H9 (cell line): ENCODE results near the gene CCR8. TPM values are rescaled to one million over a fixed set of nuclear protein-coding genes. Genes with fewer than 3 reads are reported as not detected.
A peak's percentile ranks its signal among the peaks of the same experiment; 100 is the strongest.

Source experiments
- DNase-seq: peaks from one replicate; pipeline ENCODE4 v3.0.0-alpha.2; 2017
- H2AFZ ChIP-seq: one replicate; pipeline ENCODE4 v1.6.1; 2013; ENCODE audit warnings: mild to moderate bottlenecking, low read length, control low read depth, moderate library complexity
- H2AK5ac ChIP-seq: 2 replicates; pipeline ENCODE4 v1.6.1; 2013; ENCODE audit warnings: low read length, control low read depth, mixed read lengths; ENCODE audit not compliant: insufficient read length
- H2BK120ac ChIP-seq: one replicate; pipeline ENCODE4 v1.6.1; 2013; ENCODE audit warnings: low read depth, mild to moderate bottlenecking, low read length, control low read depth, inconsistent platforms; ENCODE audit not compliant: poor library complexity, severe bottlenecking
- H2BK12ac ChIP-seq: 2 replicates; pipeline ENCODE4 v1.6.1; 2013; ENCODE audit warnings: low read length, control low read depth, mixed read lengths, low read depth; ENCODE audit not compliant: insufficient read length
- H2BK15ac ChIP-seq: 2 replicates; pipeline ENCODE4 v1.6.1; 2013; ENCODE audit warnings: low read depth, low read length, control low read depth
- H2BK20ac ChIP-seq: one replicate; pipeline ENCODE4 v1.6.1; 2013; ENCODE audit warnings: low read depth, mild to moderate bottlenecking, low read length, control low read depth, inconsistent platforms; ENCODE audit not compliant: poor library complexity, severe bottlenecking
- H2BK5ac ChIP-seq: 2 replicates; pipeline ENCODE4 v1.6.1; 2013; ENCODE audit warnings: low read length, control low read depth, mixed read lengths; ENCODE audit not compliant: insufficient read length
- H3K14ac ChIP-seq: 2 replicates; pipeline ENCODE4 v1.6.1; 2013; ENCODE audit warnings: low read length, control low read depth; ENCODE audit not compliant: insufficient read depth
- H3K18ac ChIP-seq: 2 replicates; pipeline ENCODE4 v1.6.1; 2013; ENCODE audit warnings: low read depth, mild to moderate bottlenecking, mixed read lengths, low read length, control low read depth; ENCODE audit not compliant: insufficient read length
- H3K23ac ChIP-seq: 2 replicates; pipeline ENCODE4 v1.6.1; 2013; ENCODE audit warnings: low read length, control low read depth, mixed read lengths, low read depth; ENCODE audit not compliant: insufficient read length
- H3K23me2 ChIP-seq: 2 replicates; pipeline ENCODE4 v1.6.1; 2013; ENCODE audit warnings: low read depth, mild to moderate bottlenecking, mixed read lengths, low read length, control low read depth; ENCODE audit not compliant: insufficient read length, poor library complexity, severe bottlenecking
- H3K27ac ChIP-seq: 2 replicates; pipeline ENCODE4 v1.5.1; 2013; ENCODE audit warnings: low read length, control low read depth, mixed read lengths, low read depth; ENCODE audit not compliant: insufficient read length
- H3K27me3 ChIP-seq: 2 replicates; pipeline ENCODE4 v1.6.1; 2013; ENCODE audit warnings: low read length, control low read depth, inconsistent platforms; ENCODE audit not compliant: insufficient read depth
- H3K4ac ChIP-seq: 2 replicates; pipeline ENCODE4 v1.6.1; 2013; ENCODE audit warnings: low read depth, mild to moderate bottlenecking, control low read depth, inconsistent platforms, low read length, moderate library complexity
- H3K4me1 ChIP-seq: 2 replicates; pipeline ENCODE4 v1.6.1; 2013; ENCODE audit warnings: low read length, control low read depth, inconsistent platforms; ENCODE audit not compliant: insufficient read depth
- H3K4me2 ChIP-seq: 2 replicates; pipeline ENCODE4 v1.6.1; 2013; ENCODE audit warnings: low read length, control low read depth, mixed read lengths; ENCODE audit not compliant: insufficient read length, insufficient read depth
- H3K56ac ChIP-seq: 2 replicates; pipeline ENCODE4 v1.6.1; 2013; ENCODE audit warnings: low read depth, mild to moderate bottlenecking, mixed read lengths, low read length, control low read depth; ENCODE audit not compliant: insufficient read length
- H3K79me1 ChIP-seq: 2 replicates; pipeline ENCODE4 v1.6.1; 2013; ENCODE audit warnings: low read depth, mild to moderate bottlenecking, moderate library complexity, low read length, control low read depth, inconsistent platforms; ENCODE audit not compliant: insufficient read depth, poor library complexity, severe bottlenecking
- H3K79me2 ChIP-seq: 2 replicates; pipeline ENCODE4 v1.6.1; 2013; ENCODE audit warnings: low read length, control low read depth, inconsistent platforms; ENCODE audit not compliant: insufficient read depth
- H3K9ac ChIP-seq: 2 replicates; pipeline ENCODE4 v1.6.1; 2013; ENCODE audit warnings: low read length, control low read depth, mixed read lengths; ENCODE audit not compliant: insufficient read length; ENCODE audit errors: extremely low read depth
- H3K9me3 ChIP-seq: one replicate; pipeline ENCODE4 v1.6.1; 2013; ENCODE audit warnings: low read depth, low read length, inconsistent platforms; ENCODE audit not compliant: control insufficient read depth
- H3T11ph ChIP-seq: one replicate; pipeline ENCODE4 v1.6.1; 2013; ENCODE audit warnings: mild to moderate bottlenecking, low read length, control low read depth, inconsistent platforms
- H4K20me1 ChIP-seq: one replicate; pipeline ENCODE4 v1.6.1; 2013; ENCODE audit not compliant: control insufficient read depth, insufficient read length, insufficient read depth
- H4K5ac ChIP-seq: 2 replicates; pipeline ENCODE4 v1.6.1; 2013; ENCODE audit warnings: low read depth, mild to moderate bottlenecking, mixed read lengths, low read length, control low read depth; ENCODE audit not compliant: insufficient read length
- H4K8ac ChIP-seq: replicated peaks from 2 replicates; pipeline ENCODE4 v1.6.1; 2013; ENCODE audit warnings: low read length, control low read depth, mixed read lengths, low read depth; ENCODE audit not compliant: insufficient read length
- H4K91ac ChIP-seq: 2 replicates; pipeline ENCODE4 v1.6.1; 2013; ENCODE audit warnings: low read depth, mild to moderate bottlenecking, moderate library complexity, mixed read lengths, low read length, control low read depth; ENCODE audit not compliant: insufficient read length
- H3K27ac Mint-ChIP-seq, 3 experiments: 2 replicates in 2 of 3; 3 replicates in 1 of 3; pipeline ENCODE4 v1.8.0; 2020 to 2021; ENCODE audit warnings: mixed read lengths in 3 of 3, mild to moderate bottlenecking in 1 of 3, moderate library complexity in 1 of 3
- H3K27me3 Mint-ChIP-seq: 2 replicates; pipeline ENCODE4 v1.8.0; 2021; ENCODE audit warnings: low read depth, mild to moderate bottlenecking, moderate library complexity, mixed read lengths
- H3K36me3 Mint-ChIP-seq, 3 experiments: 2 replicates in 2 of 3; 3 replicates in 1 of 3; pipeline ENCODE4 v1.8.0; 2020 to 2021; ENCODE audit warnings: low read depth in 3 of 3, mixed read lengths in 3 of 3; ENCODE audit not compliant: insufficient read depth in 1 of 3
- H3K4me1 Mint-ChIP-seq, 2 experiments: 2 replicates each; pipeline ENCODE4 v1.8.0; 2020; ENCODE audit warnings: mixed read lengths in 2 of 2
- H3K4me3 Mint-ChIP-seq, 2 experiments: 2 replicates in 1 of 2; 3 replicates in 1 of 2; pipeline ENCODE4 v1.8.0; 2020 to 2021; ENCODE audit warnings: mild to moderate bottlenecking in 2 of 2, mixed read lengths in 2 of 2, moderate library complexity in 1 of 2
- H3K9me3 Mint-ChIP-seq, 2 experiments: 2 replicates in 1 of 2; 3 replicates in 1 of 2; pipeline ENCODE4 v1.8.0; 2020; ENCODE audit warnings: mild to moderate bottlenecking in 2 of 2, mixed read lengths in 2 of 2, moderate library complexity in 1 of 2
- CTCF ChIP-seq: fragments of 200-600 bp; sonication (generic); conservative IDR thresholded peaks from 3 replicates; pipeline ENCODE4 v1.8.0; 2021; ENCODE audit warnings: antibody characterized with exemption, mild to moderate bottlenecking
- WGBS: extraction: QIAGEN DNeasy Blood & Tissue Kit; methylation state at CpG from one replicate; pipeline ENCODE4 v1.1.7; 2013; ENCODE audit warnings: missing lambda C conversion rate, low lambda C conversion rate, mixed read lengths; ENCODE audit not compliant: insufficient read length; ENCODE audit errors: extremely low coverage; 5-methylcytosine and 5-hydroxymethylcytosine counted together
- total RNA-seq: library from RNA; stranded (reverse); gene quantifications from 2 replicates; pipeline ENCODE4 v1.2.1, GENCODE V29; 2021

The CCR8 gene
- total RNA-seq, 1 experiment from 2014 or later, result 0.31 TPM

GRCh38 chr3:39281533-39281932 is 48.0 kb upstream of the CCR8 start:
- H3K4me1 ChIP-seq, result no peaks in the 10 kb centered on the region
- no peak overlapping the region for H3K27ac ChIP-seq
- no peaks in the 10 kb centered on the region for H3K23me2 ChIP-seq
- no peak overlapping the region for H4K8ac ChIP-seq
- H4K20me1 ChIP-seq, result no peaks in the 10 kb centered on the region
- H2BK12ac ChIP-seq, result no peak overlapping the region
- no CpG with 5 or more reads among the region's 9 CpGs for WGBS
- no peak for DNase-seq
- no peaks in the 10 kb centered on the region for H3K79me1 ChIP-seq
- H3K79me2 ChIP-seq, result no peaks in the 10 kb centered on the region
- no peak overlapping the region for H3K4me2 ChIP-seq
- H3K14ac ChIP-seq, result no peak overlapping the region; the same call in 1 of the 2 replicates
- no peak overlapping the region for H3K4ac ChIP-seq
- Mint-ChIP-seq H3K27me3 (peaks cover 2% of the 10 kb centered on the region; the same call in 1 of the 2 replicates), H3K4me3 (no peak overlapping the region), H3K27ac (peak overlapping the region in 2 of 3 experiments; percentile 8 to 25; a peak in 1 of 7 replicates), H3K9me3 (no peaks in the 10 kb centered on the region), H3K4me1 (peaks cover 10 to 14% of the 10 kb centered on the region in 2 experiments), H3K36me3 (no peaks in the 10 kb centered on the region)
- no peak overlapping the region for H2BK15ac ChIP-seq
- H2BK5ac ChIP-seq, result no peak overlapping the region
- no peak overlapping the region for H3K56ac ChIP-seq
- H4K5ac ChIP-seq, result no peak overlapping the region
- no peak overlapping the region for H3K23ac ChIP-seq
- no peak overlapping the region for H3T11ph ChIP-seq
- no peak overlapping the region for H4K91ac ChIP-seq
- H2BK120ac ChIP-seq, result no peak overlapping the region
- H3K9me3 ChIP-seq, result no peaks in the 10 kb centered on the region
- no peak overlapping the region for H3K18ac ChIP-seq
- no peak overlapping the region for H2BK20ac ChIP-seq
- H3K9ac ChIP-seq, result no peak overlapping the region
- H2AFZ ChIP-seq, result no peak overlapping the region
- TF ChIP-seq CTCF, result no peak
- no peaks in the 10 kb centered on the region for H3K27me3 ChIP-seq
- no peak overlapping the region for H2AK5ac ChIP-seq
